ENCODE data around the gene ROCK2. TPM values are rescaled to one million over a fixed set of nuclear protein-coding genes. Genes with fewer than 3 reads are reported as not detected.

The ROCK2 gene
- total and polyA plus RNA-seq, 2 of the 13 experiments (the other 11 are each of a cell fraction or from before 2014, with no cell fraction given) = 38.1 to 119 TPM

- peak; percentile 100 for TF ChIP-seq CSRNP1 (CRISPR knock-in tag; IDR thresholded peaks at IDR 0.05)
- peak; percentile 96 to 99 for TF ChIP-seq ATF4 (CRISPR knock-in tag; IDR thresholded peaks at IDR 0.05)
- TF ChIP-seq SRF (IDR thresholded peaks at IDR 0.05; ENCODE audit: low read depth, low read length) = no peak
- peak; percentile 96 for TF ChIP-seq TP53 (CRISPR knock-in tag; conservative IDR thresholded peaks at IDR 0.05)
- TF ChIP-seq HHEX (CRISPR knock-in tag; IDR thresholded peaks at IDR 0.05) = peak; percentile 86
- peak; percentile 97 for TF ChIP-seq MLX (CRISPR knock-in tag; IDR thresholded peaks at IDR 0.05)
- TF ChIP-seq ZNF275 (CRISPR knock-in tag; IDR thresholded peaks at IDR 0.05; ENCODE audit: borderline replicate concordance) = no peak; the same call in 1 of the 2 replicates
- peak; percentile 60; the same call in 1 of the 2 replicates for TF ChIP-seq THAP8 (CRISPR knock-in tag; IDR thresholded peaks at IDR 0.05; ENCODE audit: borderline replicate concordance)
- TF ChIP-seq NR3C1 (CRISPR knock-in tag; IDR thresholded peaks at IDR 0.05) = no peak
- no peak for TF ChIP-seq ZNF550 (CRISPR knock-in tag; IDR thresholded peaks at IDR 0.05; ENCODE audit: borderline replicate concordance)
- TF ChIP-seq RXRB (CRISPR knock-in tag; IDR thresholded peaks at IDR 0.05; ENCODE audit: borderline replicate concordance) = peak; percentile 100
- peak; percentile 90; the same call in 1 of the 2 replicates for TF ChIP-seq CREB3 (CRISPR knock-in tag; IDR thresholded peaks at IDR 0.05)
- TF ChIP-seq TAF15 (IDR thresholded peaks at IDR 0.05; ENCODE audit: low read depth, low read length, poor library complexity, severe bottlenecking) = no peak
- TF ChIP-seq PATZ1 (CRISPR knock-in tag; IDR thresholded peaks at IDR 0.05) = peak; percentile 97
- TF ChIP-seq ELF3 (CRISPR knock-in tag; IDR thresholded peaks at IDR 0.05) = peak; percentile 98
- peak; percentile 100 for TF ChIP-seq CEBPG (CRISPR knock-in tag; IDR thresholded peaks at IDR 0.05)
- TF ChIP-seq KAT7 (CRISPR knock-in tag; IDR thresholded peaks at IDR 0.05; ENCODE audit: borderline replicate concordance) = peak; percentile 98
- TF ChIP-seq NRL (CRISPR knock-in tag; IDR thresholded peaks at IDR 0.05; ENCODE audit: borderline replicate concordance) = peak; percentile 98
- peak; percentile 100 for TF ChIP-seq RXRA (CRISPR knock-in tag; IDR thresholded peaks at IDR 0.05)
- peak; percentile 96; the same call in 1 of the 2 replicates for TF ChIP-seq SAFB2 (CRISPR knock-in tag; IDR thresholded peaks at IDR 0.05; ENCODE audit: borderline replicate concordance, low read depth)
- peak; percentile 63; the same call in 1 of the 2 replicates for TF ChIP-seq GTF2F1 (IDR thresholded peaks at IDR 0.05; ENCODE audit: low read length)
- TF ChIP-seq KAT8 (CRISPR knock-in tag; IDR thresholded peaks at IDR 0.05) = peak; percentile 95
- TF ChIP-seq NFE2 (CRISPR knock-in tag; IDR thresholded peaks at IDR 0.05) = no peak; the same call in 1 of the 2 replicates
These were observed 13.1 kb upstream of the ROCK2 start (continued) for GRCh38 chr2:11357428-11357972.

All from HepG2 (cell line).